OCI-M1 (cell line): ENCODE data around the gene ZNF544.
"Not testable (repeated sequence)": the region's sequence is repeated elsewhere in the genome, so short reads cannot be mapped to it uniquely, and the experiment has no call there.

ENCODE experiments used
- DNase-seq: peaks from one replicate; lab custom pipeline; 2025; lab: John Stamatoyannopoulos, UW

Gene ZNF544

DNA sequence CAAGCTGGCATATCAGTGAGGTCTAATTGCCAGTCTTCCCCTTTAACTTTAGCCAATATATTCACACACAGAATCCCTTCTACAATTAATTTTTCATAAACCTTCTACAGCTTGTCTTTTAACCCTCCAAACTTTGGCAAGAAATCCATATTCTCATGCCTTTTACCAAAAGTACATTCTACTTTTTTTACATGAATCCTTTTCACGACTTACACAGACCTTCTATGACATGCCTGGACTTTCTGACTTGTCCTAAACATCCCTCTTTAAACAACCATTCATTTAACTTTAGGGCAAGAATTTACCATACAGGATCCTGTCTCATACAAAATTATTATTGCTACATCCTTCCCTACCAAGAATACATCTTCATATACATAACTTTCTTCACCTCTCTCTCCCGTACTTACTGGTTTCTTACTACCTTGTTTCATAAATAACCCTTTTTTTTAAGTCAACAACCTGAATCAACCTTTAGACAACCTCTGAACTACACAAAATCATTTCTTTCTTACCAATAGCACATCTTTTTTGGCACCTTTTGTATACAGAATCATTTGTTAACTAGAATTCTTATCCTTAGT is 23.5 kb downstream of the ZNF544 start:
- DNase-seq = peak; percentile 51

DNA sequence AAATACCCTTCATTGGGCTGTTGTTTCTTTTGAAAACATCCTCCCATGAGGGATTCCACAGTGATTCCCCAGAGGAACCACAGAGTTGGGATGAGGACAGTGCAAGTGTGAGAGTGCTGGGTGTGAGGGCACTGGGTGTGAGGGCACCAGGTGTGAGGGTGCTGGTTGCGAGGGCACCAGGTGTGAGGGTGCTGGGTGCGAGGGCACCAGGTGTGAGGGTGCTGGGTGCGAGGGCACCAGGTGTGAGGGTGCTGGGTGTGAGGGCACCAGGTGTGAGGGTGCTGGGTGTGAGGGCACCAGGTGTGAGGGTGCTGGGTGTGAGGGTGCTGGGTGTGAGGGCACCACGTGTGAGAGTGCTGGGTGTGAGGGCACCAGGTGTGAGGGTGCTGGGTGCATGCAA is 29.5 kb downstream of the ZNF544 start:
- DNase-seq = not testable (repeated sequence)

DNA sequence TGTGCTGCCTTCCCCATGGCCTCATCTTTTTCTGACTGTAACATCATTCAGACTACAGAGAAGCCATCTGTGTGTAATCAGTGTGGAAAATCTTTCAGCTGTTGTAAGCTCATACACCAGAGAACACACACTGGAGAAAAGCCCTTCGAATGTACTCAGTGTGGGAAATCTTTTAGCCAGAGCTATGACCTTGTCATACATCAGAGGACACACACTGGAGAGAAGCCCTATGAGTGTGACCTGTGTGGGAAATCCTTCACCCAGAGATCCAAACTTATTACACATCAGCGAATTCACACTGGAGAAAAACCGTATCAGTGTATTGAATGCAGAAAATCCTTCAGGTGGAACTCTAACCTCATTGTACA is 32.9 kb downstream of the ZNF544 start:
- no peak for DNase-seq

DNA sequence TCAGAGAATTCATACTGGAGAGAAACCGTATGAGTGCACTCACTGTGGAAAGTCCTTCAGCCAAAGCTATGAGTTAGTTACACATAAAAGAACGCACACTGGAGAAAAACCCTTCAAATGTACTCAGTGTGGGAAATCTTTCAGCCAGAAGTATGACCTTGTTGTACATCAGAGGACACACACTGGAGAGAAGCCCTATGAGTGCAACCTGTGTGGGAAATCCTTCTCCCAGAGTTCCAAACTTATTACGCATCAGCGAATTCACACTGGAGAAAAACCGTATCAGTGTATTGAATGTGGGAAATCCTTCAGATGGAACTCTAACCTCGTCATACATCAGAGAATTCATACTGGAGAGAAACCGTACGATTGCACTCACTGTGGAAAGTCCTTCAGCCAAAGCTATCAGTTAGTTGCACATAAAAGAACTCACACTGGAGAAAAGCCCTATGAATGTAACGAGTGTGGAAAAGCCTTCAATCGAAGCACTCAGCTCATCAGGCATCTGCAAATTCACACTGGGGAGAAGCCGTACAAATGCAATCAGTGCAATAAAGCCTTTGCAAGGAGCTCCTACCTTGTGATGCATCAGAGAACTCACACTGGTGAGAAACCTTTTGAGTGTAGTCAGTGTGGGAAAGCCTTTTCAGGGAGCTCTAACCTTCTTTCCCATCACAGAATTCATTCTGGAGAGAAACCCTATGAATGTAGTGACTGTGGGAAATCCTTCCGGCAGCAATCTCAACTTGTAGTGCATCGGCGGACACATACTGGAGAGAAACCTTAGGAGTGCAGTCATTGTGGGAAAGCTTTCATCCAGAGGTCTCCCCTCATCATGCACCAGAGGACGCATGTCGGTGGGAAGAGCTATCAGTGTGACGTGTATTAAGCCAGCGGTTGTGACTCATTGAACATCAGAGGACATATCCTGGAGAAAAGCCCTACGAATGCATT is 33.5 kb downstream of the ZNF544 start:
- peak; percentile 29 for DNase-seq

DNA sequence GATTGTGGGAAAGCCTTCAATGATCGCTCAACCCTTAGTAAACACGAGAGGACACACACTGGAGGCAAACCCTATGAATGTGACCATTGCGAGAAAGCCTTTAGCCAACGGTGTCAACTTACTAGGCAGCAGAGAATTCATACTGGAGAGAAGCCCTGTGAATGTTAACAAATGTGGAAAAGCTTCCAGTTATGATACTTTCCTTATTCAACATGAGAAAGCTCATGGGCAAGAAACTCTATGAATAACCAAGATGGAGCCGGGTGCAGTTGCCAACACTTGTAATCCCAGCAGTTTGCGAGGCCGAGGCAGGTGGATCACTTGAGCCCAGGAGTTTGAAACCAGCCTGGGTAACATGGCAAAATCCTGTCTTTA is 34.2 kb downstream of the ZNF544 start:
- no peak for DNase-seq

DNA sequence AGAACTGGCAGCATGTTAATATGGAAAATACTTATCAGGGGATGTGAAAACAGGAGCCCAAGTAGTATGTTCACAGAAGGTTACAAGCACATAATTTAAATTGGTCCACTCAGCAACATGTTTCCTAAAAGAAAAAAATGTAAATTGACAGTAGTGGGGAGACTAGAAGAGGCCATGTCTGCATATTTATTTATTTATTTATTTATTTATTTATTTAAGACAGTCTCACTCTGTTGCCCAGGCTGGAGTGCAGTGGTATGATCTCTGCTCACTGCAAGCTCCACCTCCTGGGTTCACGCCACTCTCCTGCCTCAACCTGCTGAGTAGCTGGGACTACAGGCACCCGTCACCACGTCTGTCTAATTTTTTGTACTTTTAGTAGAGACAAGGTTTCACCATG is 36.4 kb downstream of the ZNF544 start:
- DNase-seq = no peak

DNA sequence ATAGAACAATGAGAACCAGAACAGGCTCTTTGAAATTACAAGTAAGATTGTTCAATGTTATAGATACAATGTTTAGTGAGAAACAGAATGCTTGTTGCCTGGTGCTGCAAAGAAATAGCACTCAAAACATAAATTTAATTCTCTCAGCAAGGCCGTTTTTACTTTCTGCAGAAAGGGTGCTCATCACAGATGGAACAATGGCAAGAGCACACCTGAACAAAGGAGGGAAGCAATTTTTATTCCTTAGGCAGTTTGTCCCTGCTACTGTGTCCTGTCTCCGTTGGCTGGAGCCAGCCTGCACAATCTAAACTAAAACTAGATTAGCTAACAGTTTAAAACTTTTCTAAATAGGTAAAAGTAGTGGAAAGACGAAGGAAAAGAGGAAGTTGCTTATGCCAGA is 39.6 kb downstream of the ZNF544 start:
- no peak for DNase-seq

DNA sequence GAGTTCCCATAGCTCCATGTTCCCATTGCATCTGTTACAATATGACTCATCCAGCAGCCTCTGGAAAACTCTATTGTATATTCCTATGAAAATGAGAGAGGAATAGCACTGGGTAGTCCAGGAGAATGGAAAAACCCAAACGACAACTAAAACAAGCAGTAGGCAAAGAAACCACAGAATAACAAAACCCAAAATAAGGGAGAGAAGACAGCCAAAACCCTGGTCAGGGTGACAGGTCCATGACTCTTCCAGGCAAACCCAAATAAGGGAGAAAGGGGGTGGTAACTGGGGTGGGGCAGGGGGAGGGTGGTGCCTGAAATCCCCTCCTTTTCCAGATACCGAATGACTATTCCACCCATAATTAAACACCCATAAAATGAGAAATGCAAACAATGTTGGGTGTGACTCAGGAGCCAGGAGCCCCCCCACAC is 46.1 kb downstream of the ZNF544 start:
- DNase-seq = no peak

DNA sequence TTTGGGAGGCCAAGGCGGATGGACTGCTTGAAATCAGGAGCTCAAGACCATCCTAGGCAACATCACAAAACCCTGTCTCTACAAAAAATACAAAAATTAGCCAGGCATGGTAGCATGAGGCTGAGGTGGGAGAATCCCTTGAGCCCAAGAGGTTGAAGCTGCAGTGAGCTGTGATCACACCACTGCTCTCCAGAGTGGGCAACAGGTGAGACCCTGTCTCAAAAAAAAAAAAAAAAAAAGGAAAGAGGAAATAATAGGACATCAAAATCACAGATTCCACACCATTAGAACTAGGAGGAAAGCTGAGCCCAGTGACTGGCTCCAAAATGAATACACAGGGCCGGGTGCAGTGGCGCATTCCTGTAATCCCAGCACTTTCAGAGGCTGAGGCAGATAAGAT is 46.9 kb downstream of the ZNF544 start:
- no peak for DNase-seq

DNA sequence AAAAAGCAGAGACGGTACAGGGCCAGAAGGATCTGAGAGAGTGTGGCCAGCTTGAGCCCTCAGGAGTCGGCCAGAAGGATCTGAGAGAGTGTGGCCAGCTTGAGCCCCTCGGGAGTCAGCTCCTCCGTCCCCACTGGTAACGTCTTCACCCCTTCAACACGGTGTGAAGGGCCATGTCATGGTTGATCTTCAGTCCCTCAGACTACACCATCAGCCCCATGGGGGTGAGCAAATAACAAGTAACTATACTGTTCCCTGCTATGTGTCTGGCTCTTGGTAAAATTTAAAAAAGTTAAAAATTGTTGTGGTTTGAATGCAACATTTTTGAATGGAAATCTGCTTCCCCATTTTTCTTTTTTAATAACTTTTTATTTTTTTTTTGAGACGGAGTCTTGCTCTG is 48.5 kb downstream of the ZNF544 start:
- DNase-seq = no peak

DNA sequence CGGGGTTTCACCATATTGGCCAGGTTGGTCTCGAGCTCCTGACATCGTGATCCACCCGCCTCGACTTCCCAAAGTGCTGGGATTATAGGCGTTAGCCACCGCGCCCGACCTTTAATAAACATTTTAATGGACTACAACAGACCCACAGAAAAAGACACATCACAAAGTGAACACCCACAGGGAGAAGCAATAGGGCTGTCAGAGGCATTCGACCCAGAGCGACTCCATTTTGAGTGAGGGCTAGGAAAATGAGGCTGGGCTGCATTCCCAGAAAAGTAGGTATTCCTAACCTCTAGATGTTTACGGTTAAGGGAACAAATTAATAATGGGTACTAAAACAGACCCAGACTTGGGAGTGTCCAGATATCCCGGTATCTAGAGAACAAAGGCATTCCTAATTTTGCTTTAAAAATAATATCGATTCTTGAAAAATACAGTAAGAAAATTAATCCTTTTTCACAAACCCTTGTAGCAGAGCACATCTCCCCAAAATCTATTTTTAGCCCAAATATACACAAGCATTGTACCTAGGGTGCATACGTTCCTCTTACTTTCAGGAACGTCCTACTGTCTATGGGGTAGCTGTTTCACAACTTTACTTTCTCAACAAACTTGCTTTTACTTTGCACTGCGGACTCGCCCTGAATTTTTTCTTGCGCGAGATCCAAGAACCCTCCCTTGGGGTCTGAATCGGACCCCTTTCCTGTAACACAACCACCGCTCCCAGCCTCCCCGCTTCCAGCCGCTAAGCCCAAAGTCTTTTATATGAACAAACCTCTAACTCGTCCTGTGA is 49.2 kb downstream of the ZNF544 start:
- no peak for DNase-seq

DNA sequence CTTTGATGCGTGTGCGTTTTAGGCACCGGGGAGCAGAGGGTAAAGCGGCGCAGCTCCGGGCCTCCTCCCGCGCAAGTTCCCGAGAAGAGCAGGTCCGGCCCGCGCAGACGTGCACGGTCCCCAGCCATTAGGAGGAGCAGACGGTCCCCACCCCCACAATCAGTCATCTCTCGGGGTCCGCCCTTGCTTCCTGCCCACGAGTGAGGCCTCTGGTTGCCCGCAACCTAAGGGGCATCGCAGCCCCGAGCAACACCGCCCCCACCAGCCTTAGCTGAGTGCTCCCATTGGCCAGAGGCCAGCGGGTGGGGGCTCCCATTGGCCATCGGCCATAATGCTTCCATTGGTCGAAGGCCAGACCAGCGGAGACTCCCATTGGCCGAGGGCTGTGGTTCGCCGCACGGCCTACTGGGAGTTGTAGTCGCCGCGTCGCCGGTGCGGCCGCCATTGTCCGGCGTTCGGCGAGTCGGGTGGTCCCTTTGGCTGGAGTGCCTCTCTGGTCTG is 49.9 kb downstream of the ZNF544 start, which contains the start of gene ZNF8:
Gene ZNF8, plus strand, starts transcription at position 415 of the 501 bp plus-strand sequence. CDS start 127 bp downstream, outside the sequence.
- DNase-seq = peak; percentile 100

DNA sequence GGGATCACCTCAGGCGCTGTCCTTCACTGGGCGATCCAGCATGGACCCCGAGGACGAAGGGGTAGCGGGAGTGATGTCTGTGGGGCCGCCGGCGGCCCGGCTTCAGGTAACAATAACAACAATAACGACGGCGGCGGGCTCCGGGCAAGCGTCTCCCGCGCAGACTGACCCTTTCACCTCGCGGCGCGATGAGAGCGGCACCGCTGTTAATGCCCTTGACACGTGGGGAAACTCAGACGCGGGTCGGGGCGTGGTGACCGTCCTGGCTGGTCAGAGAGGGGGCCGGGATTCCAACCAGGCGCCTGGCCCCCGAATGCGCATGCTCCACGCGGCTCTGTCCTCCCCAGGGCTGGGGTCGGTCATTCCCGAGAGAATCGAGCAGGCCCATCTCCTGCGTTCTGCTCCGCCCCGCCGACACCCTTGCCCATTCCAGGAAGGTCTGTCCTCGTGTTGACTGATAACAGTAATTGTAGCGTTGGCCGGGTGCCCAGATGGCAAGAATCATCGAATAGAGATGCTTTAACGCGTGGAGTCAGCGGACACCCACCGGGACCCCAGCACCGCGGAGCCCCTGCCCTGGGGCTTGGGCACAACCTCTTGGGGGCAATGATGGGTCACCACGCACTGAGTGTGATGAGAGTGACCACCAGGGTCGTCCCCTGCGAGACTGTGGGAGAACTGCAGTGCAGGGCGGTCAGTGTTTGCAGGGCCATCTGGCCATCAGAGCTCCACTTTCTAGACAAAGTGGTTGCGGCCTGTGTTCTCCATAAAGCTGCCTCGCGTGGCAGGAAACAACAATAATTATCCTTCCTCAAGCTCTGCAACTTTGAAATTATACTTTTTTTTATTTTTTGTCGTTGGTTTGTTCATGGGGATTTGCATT is 50.6 kb downstream of the ZNF544 start:
- peak; percentile 94 for DNase-seq

DNA sequence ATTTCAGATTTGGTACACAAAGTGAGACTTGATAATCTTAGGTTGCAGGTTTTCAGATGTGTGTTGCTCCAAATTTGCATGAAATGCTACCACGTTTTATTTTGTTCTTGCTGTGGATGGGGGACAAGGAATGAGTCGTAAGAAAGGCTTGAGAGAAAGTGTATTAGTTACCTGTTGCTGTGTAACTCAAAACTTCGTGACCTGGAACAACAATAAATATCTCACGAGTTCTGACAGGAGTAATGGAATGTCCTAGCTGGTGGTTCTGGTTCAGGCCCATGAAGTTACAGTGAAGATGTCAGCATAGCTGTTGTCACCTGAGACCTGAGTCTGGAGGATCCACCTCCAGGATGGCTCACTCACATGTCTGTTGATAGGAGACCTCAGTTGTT is 51.2 kb downstream of the ZNF544 start:
- no peak for DNase-seq

DNA sequence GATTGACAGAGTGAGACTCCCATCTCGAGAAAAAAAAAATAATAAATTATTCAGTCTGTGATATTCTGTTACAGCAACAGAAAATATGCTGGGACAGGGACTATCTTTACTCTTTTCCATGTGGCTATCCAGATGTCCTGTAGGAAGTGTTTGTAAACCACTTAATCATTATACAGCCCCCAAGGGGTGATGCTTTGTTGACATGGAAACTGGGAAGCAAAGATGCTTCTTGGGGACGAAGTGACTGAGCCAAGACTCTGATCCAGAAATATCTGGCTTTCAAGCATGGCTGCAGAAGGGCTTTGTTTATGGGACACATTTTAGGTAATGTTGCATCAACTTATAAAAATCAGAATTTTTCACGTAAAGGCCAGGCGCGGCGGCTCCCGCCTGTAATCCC is 55.5 kb downstream of the ZNF544 start:
- DNase-seq = no peak

DNA sequence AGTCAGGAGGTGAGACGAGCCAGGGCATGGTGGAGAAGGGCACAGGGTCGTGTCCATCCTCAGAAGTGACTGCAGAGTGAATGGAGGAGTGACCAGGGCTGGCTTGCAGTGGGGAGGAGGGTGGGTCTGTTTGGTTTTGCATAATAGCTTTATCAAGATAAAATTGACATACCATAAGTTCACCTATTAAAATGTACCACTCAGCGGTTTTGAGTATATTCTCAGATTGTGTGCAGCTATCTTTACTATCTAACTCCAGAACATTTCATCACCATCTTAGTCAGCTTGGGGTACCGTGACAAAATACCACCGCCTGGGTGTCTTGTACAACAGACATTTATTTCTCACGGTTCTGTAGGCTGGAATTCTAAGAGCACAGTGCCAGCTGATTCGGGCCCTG is 63.2 kb downstream of the ZNF544 start:
- DNase-seq = no peak

DNA sequence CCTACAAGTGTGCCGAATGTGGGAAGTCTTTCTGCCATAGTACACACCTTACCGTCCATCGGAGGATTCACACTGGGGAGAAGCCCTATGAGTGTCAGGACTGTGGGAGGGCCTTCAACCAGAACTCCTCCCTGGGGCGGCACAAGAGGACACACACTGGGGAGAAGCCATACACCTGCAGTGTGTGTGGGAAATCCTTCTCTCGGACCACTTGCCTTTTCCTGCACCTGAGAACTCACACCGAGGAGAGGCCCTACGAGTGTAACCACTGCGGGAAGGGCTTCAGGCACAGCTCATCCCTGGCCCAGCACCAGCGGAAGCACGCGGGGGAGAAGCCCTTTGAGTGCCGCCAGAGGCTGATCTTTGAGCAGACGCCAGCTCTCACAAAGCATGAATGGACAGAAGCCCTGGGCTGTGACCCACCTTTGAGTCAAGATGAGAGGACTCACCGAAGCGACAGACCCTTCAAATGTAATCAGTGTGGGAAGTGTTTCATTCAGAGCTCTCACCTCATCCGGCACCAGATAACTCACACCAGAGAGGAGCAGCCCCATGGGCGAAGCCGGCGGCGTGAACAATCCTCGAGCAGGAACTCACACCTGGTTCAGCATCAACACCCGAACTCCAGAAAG is 66.1 kb downstream of the ZNF544 start:
- DNase-seq = no peak

DNA sequence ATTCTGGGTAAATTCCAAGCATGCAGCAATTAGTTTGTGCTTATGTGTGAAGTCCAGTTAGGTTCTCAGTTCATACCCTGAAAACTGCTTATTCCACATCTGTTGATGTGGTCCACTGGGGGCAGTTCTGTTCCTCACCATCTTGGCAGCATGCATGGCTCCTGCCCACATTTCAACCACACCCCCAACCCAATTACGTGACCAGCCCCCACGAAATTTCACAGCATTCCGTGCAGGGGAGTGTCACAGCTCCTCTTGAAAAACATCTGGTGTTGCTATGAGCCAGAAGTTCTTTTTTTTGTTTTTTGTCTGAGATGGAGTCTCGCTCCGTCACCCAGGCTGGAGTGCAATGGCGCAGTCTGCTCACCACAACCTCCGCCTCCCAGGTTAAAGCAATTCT is 67.4 kb downstream of the ZNF544 start:
- no peak for DNase-seq

DNA sequence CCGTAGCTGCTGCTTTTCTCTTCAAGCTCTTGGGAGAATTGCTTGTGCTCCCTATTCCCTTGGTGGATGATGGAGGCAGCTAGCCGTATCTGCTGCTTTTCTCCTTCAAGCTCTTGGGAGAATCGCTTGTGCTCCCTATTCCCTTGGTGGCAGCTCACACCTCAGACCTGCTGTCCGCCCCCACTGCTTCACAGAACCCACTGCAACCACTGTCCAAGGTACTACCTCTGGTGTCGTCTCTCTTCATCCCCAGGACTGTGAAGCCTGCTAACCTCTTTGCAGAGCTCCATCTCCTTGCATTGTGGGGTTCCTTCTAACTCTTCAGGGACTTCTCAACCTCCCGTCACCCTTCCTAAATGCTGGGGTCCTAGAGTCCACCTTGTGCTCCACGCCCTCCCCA is 71.9 kb downstream of the ZNF544 start:
- DNase-seq = no peak

DNA sequence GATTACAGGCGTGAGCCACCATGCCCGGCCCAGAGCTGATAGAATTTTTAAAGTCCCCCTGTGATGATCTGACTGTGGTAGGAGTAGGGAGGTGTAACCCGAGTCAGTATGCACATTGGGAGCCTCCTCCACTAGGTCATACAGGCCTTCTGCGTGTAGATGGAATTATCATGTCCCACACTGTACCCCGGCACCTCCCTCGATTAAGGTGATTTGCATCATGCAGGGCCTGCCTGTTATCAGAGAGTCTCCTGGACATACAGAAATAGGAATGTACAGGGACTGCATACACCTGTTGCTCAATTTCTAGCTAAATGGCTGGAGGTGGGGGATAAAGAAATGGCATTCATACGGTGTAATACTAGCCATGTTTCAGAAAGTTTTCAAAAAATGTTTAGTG is 75.5 kb downstream of the ZNF544 start:
- peak; percentile 44 for DNase-seq

DNA sequence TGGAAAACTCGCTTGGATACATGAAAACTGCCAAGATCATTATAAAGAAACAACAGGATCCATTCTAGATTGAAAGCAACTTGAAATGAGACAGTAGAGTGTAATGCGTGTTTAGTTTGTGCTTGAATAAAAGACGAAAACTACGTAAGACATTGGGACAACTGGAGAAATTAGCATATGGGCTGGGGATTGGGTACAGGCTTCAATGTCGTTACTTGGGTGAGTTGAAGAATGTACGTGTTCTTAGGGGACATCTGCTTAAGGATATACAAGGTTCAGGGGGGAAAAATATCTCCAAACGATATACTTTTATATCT is 76.0 kb downstream of the ZNF544 start:
- no peak for DNase-seq
